Measurements from ENCODE around the gene NPIPB5. TPM values are rescaled to one million over a fixed set of nuclear protein-coding genes. Genes with fewer than 3 reads are reported as not detected.
"Not testable (repeated sequence)": the region's sequence is repeated elsewhere in the genome, so short reads cannot be mapped to it uniquely, and the experiment has no call there.

NPIPB5 gene
- 100 to 1,000 TPM in 5 of 12 donors, 10 to 100 TPM in 6, not detected in 1; 23.1 to 317 (median 95.5) TPM for polyA plus RNA-seq (ENCODE audit: insufficient read length in 12 of 12)
- long read RNA-seq, donor 1, partial matches to known transcripts = 30 of 31 reads
- long read RNA-seq, donor 1, other reads (novel, unspliced or antisense) = 0 of 31 reads
- long read RNA-seq, donor 2 = 0 reads
- long read RNA-seq, donor 3, partial matches to known transcripts = 9 of 10 reads
- long read RNA-seq, donor 3, other reads (novel, unspliced or antisense) = 0 of 10 reads
- long read RNA-seq, donor 4 = 0 reads
- long read RNA-seq, donor 5, partial matches to known transcripts = 0 of 2 reads
- long read RNA-seq, donor 5, other reads (novel, unspliced or antisense) = 0 of 2 reads
- long read RNA-seq, donor 6, partial matches to known transcripts = 0 of 1 reads
- long read RNA-seq, donor 6, other reads (novel, unspliced or antisense) = 0 of 1 reads
- long read RNA-seq, donor 7, partial matches to known transcripts = 14 of 16 reads
- long read RNA-seq, donor 7, other reads (novel, unspliced or antisense) = 0 of 16 reads
- long read RNA-seq, donor 8, partial matches to known transcripts = 17 of 18 reads
- long read RNA-seq, donor 8, other reads (novel, unspliced or antisense) = 0 of 18 reads
- long read RNA-seq, donor 9 = 0 reads
- long read RNA-seq, donor 10, partial matches to known transcripts = 0 of 2 reads
- long read RNA-seq, donor 10, other reads (novel, unspliced or antisense) = 0 of 2 reads
- long read RNA-seq, donor 11 = 0 reads

GRCh38 chr16:22510591-22510990 is at the start of gene NPIPB5:
Gene NPIPB5 (plus strand): TSS chr16:22510891. CDS start chr16:22513802, 2,911 bp downstream.
- not testable (repeated sequence) for DNase-seq

- DNase-seq = not testable (repeated sequence)
Observed at GRCh38 chr16:22468846-22469245, 41.8 kb upstream of the NPIPB5 start.

- not testable (repeated sequence) for DNase-seq
Observed at GRCh38 chr16:22537996-22538395, 27.3 kb downstream of the NPIPB5 start.

DNA sequence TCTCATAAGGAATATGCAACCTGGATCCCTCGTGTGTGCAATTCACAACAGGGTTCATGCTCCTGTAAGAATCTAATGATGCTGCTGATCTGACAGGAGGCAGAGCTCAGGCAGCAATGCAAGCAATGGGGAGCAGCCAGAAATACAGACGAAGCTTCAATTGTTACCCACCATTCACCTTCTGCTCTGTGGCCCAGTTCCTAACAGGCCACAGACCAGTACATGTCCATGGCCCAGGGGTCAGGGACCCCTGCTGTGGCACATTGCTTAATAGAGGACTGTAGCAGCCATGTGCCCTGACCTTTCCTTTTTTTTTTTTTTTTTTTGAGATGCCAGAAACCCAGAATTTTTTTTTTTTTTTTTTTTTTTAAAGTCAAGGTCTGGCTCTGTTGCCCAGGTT is 34.1 kb downstream of the NPIPB5 start:
- not testable (repeated sequence) for DNase-seq

GRCh38 chr16:22546630-22547029 is 35.9 kb downstream of the NPIPB5 start:
- not testable (repeated sequence) for DNase-seq

DNA sequence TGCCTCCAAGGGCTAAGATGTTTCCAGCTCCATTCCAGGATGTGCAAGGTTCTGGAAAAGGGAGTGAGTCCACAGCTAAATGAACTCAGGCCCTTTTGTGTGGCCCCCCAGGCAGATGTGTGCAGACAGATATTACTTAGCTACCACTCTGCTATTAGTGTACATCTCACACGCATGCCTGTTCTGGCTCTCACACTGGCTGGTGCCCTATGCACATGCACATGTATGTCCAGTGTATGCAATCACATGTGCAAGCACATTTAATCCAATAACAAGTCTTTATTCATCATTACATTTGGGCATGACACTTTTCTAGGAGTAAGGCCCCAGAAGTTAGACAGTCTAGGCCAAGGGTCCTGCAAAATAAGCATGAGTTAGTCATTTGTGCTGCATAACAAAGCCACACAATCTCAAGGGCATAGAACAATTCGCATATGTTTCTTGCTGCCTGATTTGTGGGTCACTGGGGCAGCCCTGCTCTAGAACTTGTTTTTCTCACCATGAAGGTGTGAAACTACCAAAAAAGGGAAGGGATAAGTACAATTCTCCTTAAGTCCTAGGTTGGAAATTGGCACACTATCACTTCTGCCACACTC is 36.6 kb downstream of the NPIPB5 start:
- DNase-seq = not testable (repeated sequence)

DNA sequence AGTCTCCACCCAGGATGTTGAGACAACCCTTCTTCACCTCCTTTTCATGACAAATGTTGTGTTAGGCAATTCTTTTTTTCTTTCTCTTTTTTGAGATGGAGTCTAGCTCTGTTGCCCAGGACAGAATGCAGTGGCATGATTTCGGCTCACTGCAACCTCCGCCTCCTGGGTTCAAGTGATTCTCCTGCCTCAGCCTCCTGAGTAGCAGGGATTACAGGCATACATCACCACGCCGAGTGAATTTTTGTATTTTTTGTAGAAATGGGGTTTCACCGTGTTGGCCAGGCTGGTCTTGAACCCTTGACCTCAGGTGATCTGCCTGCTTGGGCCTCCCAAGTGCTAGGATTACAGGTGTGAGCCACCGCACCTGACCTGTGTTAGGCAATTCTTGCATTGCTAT is 39.2 kb downstream of the NPIPB5 start:
- not testable (repeated sequence) for DNase-seq

DNA sequence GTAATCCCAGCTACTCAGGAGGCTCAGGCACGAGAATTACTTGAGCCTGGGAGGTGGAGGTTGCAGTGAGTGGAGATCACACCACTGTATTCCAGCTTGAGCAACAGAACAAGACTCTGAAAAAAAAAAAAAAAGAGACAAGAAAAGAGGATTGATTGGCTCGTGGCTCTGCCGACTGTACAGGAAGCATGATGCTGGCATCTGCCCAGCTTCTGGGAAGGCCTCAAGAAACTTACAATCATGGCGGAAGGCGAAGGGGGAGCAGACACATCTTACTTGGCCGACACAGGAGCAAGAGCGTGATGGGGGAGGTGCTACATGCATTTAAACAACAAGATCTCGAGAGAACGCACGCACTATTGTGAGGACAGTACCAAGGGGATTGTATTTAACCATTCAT is 40.5 kb downstream of the NPIPB5 start:
- DNase-seq = not testable (repeated sequence)

DNA sequence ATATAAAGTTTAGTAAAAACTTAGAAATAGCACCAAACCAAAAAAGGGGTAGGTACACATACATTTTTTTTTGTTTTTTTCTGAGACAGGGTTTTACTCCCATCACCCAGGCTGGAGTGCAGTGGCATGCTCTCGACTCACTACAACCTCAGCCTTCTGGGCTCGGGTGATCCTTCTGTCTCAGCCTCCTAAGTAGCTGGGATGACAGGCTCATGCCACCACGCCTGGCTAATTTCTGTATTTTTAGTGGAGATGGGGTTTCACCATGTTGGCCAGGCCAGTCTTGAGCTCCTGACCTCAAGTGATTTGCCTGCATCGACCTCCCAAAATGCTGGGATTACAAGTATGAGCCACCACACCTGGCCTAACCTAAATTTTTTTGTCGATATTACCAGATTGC is 41.0 kb downstream of the NPIPB5 start:
- not testable (repeated sequence) for DNase-seq

DNA sequence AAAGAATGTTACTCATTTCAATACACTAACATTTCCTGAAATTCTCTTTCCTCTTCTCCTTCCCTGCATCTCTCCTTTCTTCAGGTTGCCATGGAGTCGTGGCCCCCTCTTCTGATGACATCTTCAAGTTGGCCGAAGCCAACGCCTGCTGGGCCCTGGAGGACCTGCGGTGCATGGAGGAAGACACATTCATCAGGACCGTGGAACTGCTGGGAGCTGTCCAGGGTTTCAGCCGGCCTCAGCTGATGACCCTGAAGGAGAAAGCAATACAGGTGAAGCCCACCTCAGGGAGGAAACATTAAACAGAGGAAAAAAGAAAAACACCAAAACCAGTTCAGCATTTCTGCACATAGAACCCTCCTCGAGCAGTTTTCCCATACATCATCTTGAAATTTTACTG is 46.1 kb downstream of the NPIPB5 start:
- DNase-seq = not testable (repeated sequence)

Other genes with a start within 250 kb of the NPIPB5 start
- 10 to 100 TPM in 11 of 12 donors, not detected in 1; 34.5 to 57.3 (median 39.9) TPM for gene POLR3E, start 213.5 kb upstream of the NPIPB5 start, polyA plus RNA-seq (ENCODE audit: insufficient read length in 12 of 12)
- gene CDR2, start 136.3 kb upstream of the NPIPB5 start, polyA plus RNA-seq (ENCODE audit: insufficient read length in 12 of 12) = 10 to 100 TPM in 11 of 12 donors, not detected in 1; 13.7 to 26.3 (median 19.1) TPM